ENCODE measurements around the gene MIER1.

MIER1 gene

GRCh38 chr1:66916320-66916719, 8.5 kb upstream of the MIER1 start:
- H3K9ac ChIP-seq, result no peak overlapping the region
- H3K4me2 ChIP-seq (ENCODE audit: low read length), result no peak overlapping the region
- H3K4me3 ChIP-seq (ENCODE audit: low read depth, low read length), result no peak overlapping the region
- H2AFZ ChIP-seq, result no peak overlapping the region
- no peaks in the 10 kb centered on the region for H3K4me1 ChIP-seq
- H3K9me3 ChIP-seq (ENCODE audit: control insufficient read depth, low read length), result no peaks in the 10 kb centered on the region
- no peaks in the 10 kb centered on the region for H3K36me3 ChIP-seq (ENCODE audit: control insufficient read depth, insufficient read depth, low read length)
- no peaks in the 10 kb centered on the region for H3K79me2 ChIP-seq
- no peak for TF ChIP-seq CTCF (IDR thresholded peaks at IDR 0.05)
- no peak overlapping the region for H3K27ac ChIP-seq
- H3K27me3 ChIP-seq (ENCODE audit: control insufficient read depth, insufficient read depth, low read length), result no peaks in the 10 kb centered on the region

- no peak overlapping the region for H2AFZ ChIP-seq
- no peaks in the 10 kb centered on the region for H3K36me3 ChIP-seq (ENCODE audit: control insufficient read depth, insufficient read depth, low read length)
- H3K27me3 ChIP-seq (ENCODE audit: control insufficient read depth, insufficient read depth, low read length), result no peaks in the 10 kb centered on the region
- H3K9ac ChIP-seq, result no peak overlapping the region
- H3K4me1 ChIP-seq, result no peaks in the 10 kb centered on the region
- H3K9me3 ChIP-seq (ENCODE audit: control insufficient read depth, low read length), result no peaks in the 10 kb centered on the region
- H3K79me2 ChIP-seq, result no peaks in the 10 kb centered on the region
- no peak overlapping the region for H3K4me3 ChIP-seq (ENCODE audit: low read depth, low read length)
- no peak overlapping the region for H3K4me2 ChIP-seq (ENCODE audit: low read length)
- no peak for TF ChIP-seq CTCF (IDR thresholded peaks at IDR 0.05)
- H3K27ac ChIP-seq, result no peak overlapping the region
Observed at GRCh38 chr1:66917476-66917875, 7.3 kb upstream of the MIER1 start.

- Histone ChIP-seq H3K9me3 (ENCODE audit: control insufficient read depth, low read length) (no peaks in the 10 kb centered on the region), H3K36me3 (ENCODE audit: control insufficient read depth, insufficient read depth, low read length) (no peaks in the 10 kb centered on the region), H3K4me1 (no peaks in the 10 kb centered on the region), H3K27me3 (ENCODE audit: control insufficient read depth, insufficient read depth, low read length) (no peaks in the 10 kb centered on the region), H3K4me2 (ENCODE audit: low read length) (no peak overlapping the region), H3K79me2 (peaks cover 5% of the 10 kb centered on the region), H2AFZ (no peak overlapping the region), H3K27ac (no peak overlapping the region), H3K4me3 (ENCODE audit: low read depth, low read length) (no peak overlapping the region), H3K9ac (no peak overlapping the region)
- TF ChIP-seq CTCF (IDR thresholded peaks at IDR 0.05), result no peak
Observed at GRCh38 chr1:66919063-66919462, 5.7 kb upstream of the MIER1 start.

- Histone ChIP-seq H3K9me3 (ENCODE audit: control insufficient read depth, low read length) (no peaks in the 10 kb centered on the region), H3K79me2 (peaks cover 8% of the 10 kb centered on the region), H3K36me3 (ENCODE audit: control insufficient read depth, insufficient read depth, low read length) (no peaks in the 10 kb centered on the region), H3K27ac (no peak overlapping the region), H3K4me2 (ENCODE audit: low read length) (no peak overlapping the region), H2AFZ (no peak overlapping the region), H3K27me3 (ENCODE audit: control insufficient read depth, insufficient read depth, low read length) (no peaks in the 10 kb centered on the region), H3K4me3 (ENCODE audit: low read depth, low read length) (no peak overlapping the region), H3K4me1 (no peaks in the 10 kb centered on the region), H3K9ac (no peak overlapping the region)
- no peak for TF ChIP-seq CTCF (IDR thresholded peaks at IDR 0.05)
Observed at GRCh38 chr1:66919828-66920227, 5.0 kb upstream of the MIER1 start.

GRCh38 chr1:66920543-66920942, 4.2 kb upstream of the MIER1 start:
- Histone ChIP-seq H3K9ac (no peak overlapping the region), H3K79me2 (peaks cover 8% of the 10 kb centered on the region), H3K9me3 (ENCODE audit: control insufficient read depth, low read length) (no peaks in the 10 kb centered on the region), H3K4me2 (ENCODE audit: low read length) (no peak overlapping the region), H3K27me3 (ENCODE audit: control insufficient read depth, insufficient read depth, low read length) (no peaks in the 10 kb centered on the region), H3K4me1 (no peaks in the 10 kb centered on the region), H3K27ac (no peak overlapping the region), H3K36me3 (ENCODE audit: control insufficient read depth, insufficient read depth, low read length) (no peaks in the 10 kb centered on the region), H2AFZ (no peak overlapping the region), H3K4me3 (ENCODE audit: low read depth, low read length) (no peak overlapping the region)
- no peak for TF ChIP-seq CTCF (IDR thresholded peaks at IDR 0.05)
